Adrenal gland (tissue), 12 donors: ENCODE results near the gene SDK1. TPM values are rescaled to one million over a fixed set of nuclear protein-coding genes. Genes with fewer than 3 reads are reported as not detected.

ENCODE experiments used
- DNase-seq, 7 donors: peaks; one replicate each; pipeline ENCODE4 v3.0.0-alpha.2; 2019 to 2020
- H3K27ac ChIP-seq, 5 donors: fragments of 200-600 bp; sonication (generic) in 4 of 5; 1 replicate in 3 of 5; 2 replicates in 2 of 5; pipeline versions ENCODE4 v1.5.1 to v1.8.0; 2016 to 2020; ENCODE audit warnings: mild to moderate bottlenecking in 1 of 5
- H3K27me3 ChIP-seq: fragments of 200-600 bp; 2 replicates; pipeline ENCODE4 v1.8.0; 2021
- H3K36me3 ChIP-seq, 2 donors: fragments of 200-600 bp; replicated peaks in 1 of 2; 1 replicate in 1 of 2; 2 replicates in 1 of 2; pipeline versions ENCODE4 v1.5.1 to v1.8.0; 2018 to 2022
- H3K4me1 ChIP-seq, 2 donors: fragments of 200-600 bp; replicated peaks in 1 of 2; 1 replicate in 1 of 2; 2 replicates in 1 of 2; pipeline versions ENCODE4 v1.5.1 to v1.8.0; 2018 to 2021
- H3K4me3 ChIP-seq, 4 donors: fragments of 200-600 bp; sonication (generic) in 3 of 4; one replicate each; pipeline ENCODE4 v1.5.1; 2016 to 2018
- H3K9me3 ChIP-seq, 3 donors: fragments of 200-600 bp; sonication (generic) in 1 of 3; replicated peaks in 1 of 3; 1 replicate in 2 of 3; 2 replicates in 1 of 3; pipeline versions ENCODE4 v1.5.1 to v1.8.0; 2016 to 2021
- CTCF ChIP-seq, 6 experiments: fragments of 450-650 bp in 4 of 6; fragments of 200-600 bp in 2 of 6; sonication (generic) in 1 of 6; IDR thresholded peaks; 1 replicate in 5 of 6; 2 replicates in 1 of 6; pipeline versions ENCODE4 v1.5.1 to v1.8.0; 2016 to 2021; ENCODE audit warnings: antibody characterized with exemption in 6 of 6, mild to moderate bottlenecking in 2 of 6, moderate library complexity in 1 of 6
- POLR2A ChIP-seq, 2 donors: fragments of 450-650 bp; IDR thresholded peaks; one replicate each; pipeline ENCODE4 v1.6.1; 2017; ENCODE audit warnings: antibody characterized with exemption in 2 of 2, mild to moderate bottlenecking in 2 of 2, moderate library complexity in 1 of 2
- WGBS, 4 donors: extraction: QIAGEN DNeasy Blood & Tissue Kit in 2 of 4; methylation state at CpG; one replicate each; pipeline versions ENCODE4 v1.1.5 to v1.1.7; 2013 to 2017; 5-methylcytosine and 5-hydroxymethylcytosine counted together
- intact Hi-C, 2 donors: fragments of 100-400 bp; cut with DNase I; formaldehyde crosslinking; loops; one replicate each; pipeline versions ENCODE4 v1.14.1 to v1.15.0; 2022 to 2023
- polyA plus RNA-seq, 3 donors: library from polyadenylated mRNA; stranded (reverse); fragments of 200-250 nt in 2 of 3; fragments of 350-450 nt in 1 of 3; fragmentation: Illumina TruSeq in 1 of 3; extraction: RNeasy Lipid Tissue Mini Kit (QIAGEN cat#74804) in 1 of 3; gene quantifications; one replicate each; pipeline ENCODE4 v1.2.3, GENCODE V29; 2013 to 2014
- total RNA-seq, 9 donors: library from RNA; depleted of rRNA in 4 of 9; stranded (reverse); fragments of >200 nt in 4 of 9; fragments of 120-200 nt in 1 of 9; fragmentation: NEBNext Ultra II Directional in 1 of 9; extraction: Animal tissue kit (Norgen Biotek cat#: 25700) in 1 of 9; gene quantifications; one replicate each; pipeline versions ENCODE4 v1.1.0 to v1.2.4, GENCODE V29; 2013 to 2023
- donor health status: healthy with polysubstance abuse.
- donor health status: Bipolar disorder and iron deficiency.
- donor health status: DM: yes; HTN: yes; CAD: no.
- donor health status: DM: no; HTN: no; CAD: no.
- donor health status: DM: no; HTN: no; CAD: no.
- donor health status: DM: yes; HTN: yes; CAD: no.

SDK1 gene
- total and polyA plus RNA-seq, 12 donors, result 0.50 to 3.6 (median 1.5) TPM

DNA sequence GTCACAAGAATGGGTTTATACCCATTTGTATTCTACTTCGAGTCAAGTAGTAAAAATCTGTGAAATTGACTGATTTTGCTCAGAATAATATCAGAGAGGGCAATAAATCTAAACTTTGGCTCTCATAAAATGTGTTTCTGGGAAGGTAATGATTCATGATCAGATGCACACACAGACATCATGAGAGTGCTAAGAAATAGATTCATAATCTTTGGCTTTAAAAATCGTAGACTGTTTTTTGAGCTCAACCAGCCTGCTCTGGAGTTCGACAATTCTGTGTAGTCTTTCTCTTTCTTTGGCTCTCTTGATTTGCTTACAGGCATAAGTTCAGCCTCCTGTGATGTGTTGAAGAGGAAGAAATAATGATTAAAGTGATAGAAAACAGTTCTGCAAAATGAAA is 494.7 kb downstream of the SDK1 start:
- Histone ChIP-seq H3K27me3 (no peaks in the 10 kb centered on the region), H3K36me3 (no peaks in the 10 kb centered on the region), H3K4me3 (no peak overlapping the region), H3K4me1 (no peaks in the 10 kb centered on the region), H3K9me3 (no peaks in the 10 kb centered on the region), H3K27ac (no peak overlapping the region)
- TF ChIP-seq POLR2A (IDR thresholded peaks at IDR 0.05) (no peak), CTCF (IDR thresholded peaks at IDR 0.05) (no peak)
- DNase-seq, result no peak
- WGBS, 4 donors, result 64 to 75% (median 68%) methylated on average over 3 of the region's 3 CpGs
- intact Hi-C loops, result no loop called here

GRCh38 chr7:3805151-3805550 is 504.1 kb downstream of the SDK1 start:
- TF ChIP-seq POLR2A (IDR thresholded peaks at IDR 0.05), result no peak
- no peak for TF ChIP-seq CTCF (IDR thresholded peaks at IDR 0.05)
- WGBS, 4 donors, result 70 to 84% (median 78%) methylated on average over 3 of the region's 3 CpGs

DNA sequence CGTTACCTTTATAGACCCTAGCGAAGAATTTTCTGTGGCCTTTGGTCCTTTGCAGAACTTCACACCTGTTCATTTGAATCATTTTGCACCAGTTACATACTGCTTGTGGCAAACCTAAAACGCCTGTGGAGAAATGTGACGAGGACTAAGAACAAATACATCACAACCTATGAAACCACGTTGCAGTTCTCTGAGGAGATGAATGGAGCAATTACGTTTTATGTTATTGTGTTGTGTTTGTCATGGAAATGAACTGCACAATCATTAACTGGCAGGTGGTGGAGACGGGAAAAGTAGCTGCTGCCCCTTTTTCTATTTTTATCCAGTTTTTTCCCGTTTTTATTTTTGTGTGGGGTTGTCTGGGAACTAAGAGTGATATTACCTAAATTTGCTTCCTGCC is 505.5 kb downstream of the SDK1 start:
- H3K4me1 ChIP-seq, result no peaks in the 10 kb centered on the region
- no peak overlapping the region for H3K4me3 ChIP-seq
- no peaks in the 10 kb centered on the region for H3K36me3 ChIP-seq
- DNase-seq, result no peak
- H3K9me3 ChIP-seq, result no peaks in the 10 kb centered on the region
- intact Hi-C loops, result no loop called here
- WGBS, 4 donors, result 73 to 78% (median 76%) methylated on average over 8 of the region's 8 CpGs
- no peak for TF ChIP-seq POLR2A (IDR thresholded peaks at IDR 0.05)
- no peak for TF ChIP-seq CTCF (IDR thresholded peaks at IDR 0.05)
- no peaks in the 10 kb centered on the region for H3K27me3 ChIP-seq
- no peak overlapping the region for H3K27ac ChIP-seq

More at GRCh38 chr7:3805151-3805550, 504.1 kb downstream of the SDK1 start:
- Histone ChIP-seq H3K36me3 (no peaks in the 10 kb centered on the region), H3K9me3 (no peaks in the 10 kb centered on the region), H3K4me1 (no peaks in the 10 kb centered on the region), H3K4me3 (no peak overlapping the region), H3K27ac (no peak overlapping the region), H3K27me3 (no peaks in the 10 kb centered on the region)
- no peak for DNase-seq
- intact Hi-C loops, result no loop called here

- Histone ChIP-seq H3K27ac (no peak overlapping the region), H3K9me3 (no peaks in the 10 kb centered on the region), H3K4me3 (no peak overlapping the region), H3K4me1 (no peaks in the 10 kb centered on the region), H3K27me3 (no peaks in the 10 kb centered on the region), H3K36me3 (no peaks in the 10 kb centered on the region)
- intact Hi-C loops, result no loop called here
- DNase-seq, result no peak
- TF ChIP-seq CTCF (IDR thresholded peaks at IDR 0.05) (no peak), POLR2A (IDR thresholded peaks at IDR 0.05) (no peak)
- WGBS, 4 donors, result 78 to 93% (median 80%) methylated on average over 8 to 9 of the region's 9 CpGs
These were observed 506.8 kb downstream of the SDK1 start for GRCh38 chr7:3807824-3808223.
